ENCODE measurements around the gene NIM1K. TPM values are rescaled to one million over a fixed set of nuclear protein-coding genes. Genes with fewer than 3 reads are reported as not detected.

Gene NIM1K
- total RNA-seq, 1 donor from 2014 or later, result 0.67 TPM

GRCh38 chr5:43150075-43150474 is 42.0 kb upstream of the NIM1K start:
- TF ChIP-seq, protein P1, sequence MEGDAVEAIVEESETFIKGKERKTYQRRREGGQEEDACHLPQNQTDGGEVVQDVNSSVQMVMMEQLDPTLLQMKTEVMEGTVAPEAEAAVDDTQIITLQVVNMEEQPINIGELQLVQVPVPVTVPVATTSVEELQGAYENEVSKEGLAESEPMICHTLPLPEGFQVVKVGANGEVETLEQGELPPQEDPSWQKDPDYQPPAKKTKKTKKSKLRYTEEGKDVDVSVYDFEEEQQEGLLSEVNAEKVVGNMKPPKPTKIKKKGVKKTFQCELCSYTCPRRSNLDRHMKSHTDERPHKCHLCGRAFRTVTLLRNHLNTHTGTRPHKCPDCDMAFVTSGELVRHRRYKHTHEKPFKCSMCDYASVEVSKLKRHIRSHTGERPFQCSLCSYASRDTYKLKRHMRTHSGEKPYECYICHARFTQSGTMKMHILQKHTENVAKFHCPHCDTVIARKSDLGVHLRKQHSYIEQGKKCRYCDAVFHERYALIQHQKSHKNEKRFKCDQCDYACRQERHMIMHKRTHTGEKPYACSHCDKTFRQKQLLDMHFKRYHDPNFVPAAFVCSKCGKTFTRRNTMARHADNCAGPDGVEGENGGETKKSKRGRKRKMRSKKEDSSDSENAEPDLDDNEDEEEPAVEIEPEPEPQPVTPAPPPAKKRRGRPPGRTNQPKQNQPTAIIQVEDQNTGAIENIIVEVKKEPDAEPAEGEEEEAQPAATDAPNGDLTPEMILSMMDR (IDR thresholded peaks at IDR 0.05), result no peak
- no peak overlapping the region for H3K4me3 Mint-ChIP-seq (ENCODE audit: unreplicated experiment)
- peaks cover 4% of the 10 kb centered on the region for H3K36me3 Mint-ChIP-seq (ENCODE audit: low read depth)
- H3K4me1 Mint-ChIP-seq (ENCODE audit: low read depth), result peaks cover 6% of the 10 kb centered on the region
- no peak overlapping the region for H3K27ac Mint-ChIP-seq (ENCODE audit: unreplicated experiment)
- no peaks in the 10 kb centered on the region for H3K27me3 Mint-ChIP-seq (ENCODE audit: low read depth)
- no peaks in the 10 kb centered on the region for H3K9me3 Mint-ChIP-seq (ENCODE audit: low read depth)
- no peak for DNase-seq (ENCODE audit: low spot score)

GRCh38 chr5:43150748-43151147 is 41.3 kb upstream of the NIM1K start:
- Mint-ChIP-seq H3K27ac (ENCODE audit: unreplicated experiment) (no peak overlapping the region), H3K4me3 (ENCODE audit: unreplicated experiment) (no peak overlapping the region), H3K27me3 (ENCODE audit: low read depth) (no peaks in the 10 kb centered on the region), H3K9me3 (ENCODE audit: low read depth) (no peaks in the 10 kb centered on the region), H3K4me1 (ENCODE audit: low read depth) (peaks cover 6% of the 10 kb centered on the region), H3K36me3 (ENCODE audit: low read depth) (peaks cover 4% of the 10 kb centered on the region)
- TF ChIP-seq, protein P1 (IDR thresholded peaks at IDR 0.05), result no peak
- no peak for DNase-seq (ENCODE audit: low spot score)

DNA sequence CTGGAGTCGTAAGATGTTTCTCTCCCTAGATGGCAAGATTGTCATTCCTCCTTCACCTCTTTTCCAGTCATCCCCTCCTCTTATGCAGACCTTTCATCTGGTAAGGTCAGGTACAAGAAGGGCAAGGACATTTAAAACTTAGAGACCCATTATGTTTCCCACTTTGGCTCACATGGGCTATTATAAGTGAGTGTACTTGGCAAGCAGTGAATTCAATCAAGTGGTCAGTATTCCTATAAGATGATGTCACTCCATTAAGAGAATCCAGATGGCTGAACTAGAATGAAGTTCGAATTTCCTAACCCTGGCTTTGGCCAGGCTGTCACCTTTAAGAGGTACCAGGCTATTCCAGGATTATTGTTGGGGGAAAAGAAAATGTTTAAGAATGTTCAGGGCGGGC is 39.1 kb upstream of the NIM1K start:
- H3K27ac Mint-ChIP-seq (ENCODE audit: unreplicated experiment), result no peak overlapping the region
- no peaks in the 10 kb centered on the region for H3K9me3 Mint-ChIP-seq (ENCODE audit: low read depth)
- TF ChIP-seq, protein P1 (IDR thresholded peaks at IDR 0.05), result no peak
- DNase-seq (ENCODE audit: low spot score), result no peak
- no peak overlapping the region for H3K4me3 Mint-ChIP-seq (ENCODE audit: unreplicated experiment)
- no peaks in the 10 kb centered on the region for H3K27me3 Mint-ChIP-seq (ENCODE audit: low read depth)
- peaks cover 4% of the 10 kb centered on the region for H3K36me3 Mint-ChIP-seq (ENCODE audit: low read depth)
- peaks cover 6% of the 10 kb centered on the region for H3K4me1 Mint-ChIP-seq (ENCODE audit: low read depth)

- Mint-ChIP-seq H3K36me3 (ENCODE audit: low read depth) (peaks cover 4% of the 10 kb centered on the region), H3K27ac (ENCODE audit: unreplicated experiment) (no peak overlapping the region), H3K4me3 (ENCODE audit: unreplicated experiment) (no peak overlapping the region), H3K9me3 (ENCODE audit: low read depth) (no peaks in the 10 kb centered on the region), H3K27me3 (ENCODE audit: low read depth) (no peaks in the 10 kb centered on the region), H3K4me1 (ENCODE audit: low read depth) (peaks cover 5% of the 10 kb centered on the region)
- TF ChIP-seq, protein P1 (IDR thresholded peaks at IDR 0.05), result no peak
- no peak for DNase-seq (ENCODE audit: low spot score)
Measured at GRCh38 chr5:43154469-43154868, 37.6 kb upstream of the NIM1K start.

DNA sequence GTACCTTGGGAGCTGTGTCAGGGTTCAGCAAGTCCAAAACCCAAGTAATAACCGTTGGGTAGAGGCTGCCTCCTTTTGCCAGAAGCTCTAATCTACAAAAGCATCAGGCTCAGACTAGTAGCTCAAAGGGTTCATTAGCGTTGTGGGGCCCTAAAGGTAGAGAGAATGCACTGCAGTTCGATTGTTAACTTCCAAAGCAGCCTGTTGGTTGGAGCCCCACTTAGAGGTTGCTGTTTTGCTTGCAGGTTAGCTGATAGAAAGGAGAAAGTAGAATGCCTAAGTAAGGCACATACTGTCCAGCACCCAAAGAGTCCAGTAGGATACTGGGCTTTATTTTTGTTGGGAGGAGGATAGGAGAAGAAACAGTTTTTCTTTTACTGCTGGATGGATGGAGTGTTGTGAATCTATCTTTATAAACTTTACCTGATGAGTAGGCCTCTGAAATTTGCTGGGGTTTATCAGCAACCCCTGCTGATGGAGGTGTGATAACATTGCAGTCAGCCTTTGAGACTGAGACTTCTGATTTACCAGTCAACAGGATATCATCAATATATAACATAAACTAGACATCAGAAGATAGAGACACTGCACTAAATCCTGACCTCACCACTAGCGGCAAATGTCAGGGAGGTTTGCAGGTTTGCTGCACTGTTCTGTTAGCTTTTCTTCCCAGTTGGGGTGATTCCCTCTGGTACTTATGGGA is 36.5 kb upstream of the NIM1K start:
- Mint-ChIP-seq H3K4me1 (ENCODE audit: low read depth) (no peaks in the 10 kb centered on the region), H3K27ac (ENCODE audit: unreplicated experiment) (no peak overlapping the region), H3K4me3 (ENCODE audit: unreplicated experiment) (no peak overlapping the region), H3K36me3 (ENCODE audit: low read depth) (peaks cover 4% of the 10 kb centered on the region), H3K27me3 (ENCODE audit: low read depth) (no peaks in the 10 kb centered on the region), H3K9me3 (ENCODE audit: low read depth) (no peaks in the 10 kb centered on the region)
- no peak for DNase-seq (ENCODE audit: low spot score)
- TF ChIP-seq, protein P1 (IDR thresholded peaks at IDR 0.05), result no peak

Data from chondrocyte (in vitro differentiated cells).